Measurements from ENCODE around the gene COQ7.

Gene COQ7

DNA sequence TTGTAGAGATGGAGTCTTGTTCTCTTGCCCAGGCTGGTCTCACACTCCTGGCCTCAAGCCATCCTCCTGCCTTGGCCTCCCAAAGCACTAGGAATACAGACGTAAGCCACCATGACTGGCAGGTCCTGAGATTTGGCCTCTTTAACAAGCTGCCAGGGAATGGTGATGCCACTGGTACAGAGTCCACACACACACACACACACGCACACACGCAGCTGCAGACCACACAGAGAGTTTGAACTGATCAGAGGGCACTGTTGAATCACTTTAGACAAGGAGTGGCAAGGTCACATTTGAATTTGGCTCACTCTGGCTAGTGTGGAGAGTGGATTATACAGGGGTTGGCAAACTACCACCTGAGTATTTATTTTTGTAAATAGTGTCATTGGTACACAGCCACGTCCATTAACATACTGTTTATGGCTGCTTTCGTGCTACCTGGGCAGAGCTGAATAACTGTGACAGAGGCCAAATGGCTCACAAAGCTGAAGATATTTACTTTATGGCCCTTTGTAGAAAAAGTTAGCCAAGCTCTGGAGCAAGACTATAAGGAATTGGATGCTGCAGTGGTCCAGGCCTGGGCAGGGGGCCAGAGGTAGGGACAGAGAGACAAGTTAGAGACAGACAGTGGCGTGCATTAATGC, 56.2 kb downstream of the COQ7 start:
- TF ChIP-seq CTCF (conservative IDR thresholded peaks at IDR 0.05) (no peak), ZFX (IDR thresholded peaks at IDR 0.05) (no peak)
- H3K27ac ChIP-seq = peak overlapping the region; percentile 64

DNA sequence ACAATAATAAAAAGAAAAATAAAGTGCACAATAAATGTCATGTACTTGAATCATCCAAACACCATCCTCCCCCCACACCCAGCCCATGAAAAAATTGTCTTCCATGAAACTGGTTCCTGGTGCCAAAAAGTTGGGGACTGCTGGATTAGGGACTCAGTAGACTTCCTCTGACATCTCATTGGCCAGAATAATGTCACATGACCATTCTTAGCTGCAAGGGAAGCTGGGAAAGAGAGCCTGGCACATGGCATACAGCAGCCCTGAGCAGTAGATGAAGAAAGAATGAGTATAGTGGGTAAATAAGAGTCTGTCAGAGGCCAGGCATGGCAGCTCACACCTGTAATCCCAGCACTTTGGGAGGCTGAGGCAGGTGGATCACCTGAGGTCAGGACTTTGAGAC, 58.9 kb downstream of the COQ7 start:
- H3K27ac ChIP-seq = no peak overlapping the region
- TF ChIP-seq ZFX (IDR thresholded peaks at IDR 0.05) = no peak

GRCh38 chr16:19127205-19127604, 59.8 kb downstream of the COQ7 start:
- H3K27ac ChIP-seq = no peak overlapping the region
- no peak for TF ChIP-seq ZFX (IDR thresholded peaks at IDR 0.05)
- no peak for TF ChIP-seq CTCF (conservative IDR thresholded peaks at IDR 0.05)

GRCh38 chr16:19127674-19128131, 60.3 kb downstream of the COQ7 start:
- no peak for TF ChIP-seq ZFX (IDR thresholded peaks at IDR 0.05)
- no peak overlapping the region for H3K27ac ChIP-seq

- H3K27ac ChIP-seq = no peak overlapping the region
- no peak for TF ChIP-seq CTCF (conservative IDR thresholded peaks at IDR 0.05)
These were observed 61.2 kb downstream of the COQ7 start for GRCh38 chr16:19128454-19129200.
